OCI-LY3 (cell line): Measurements from ENCODE around the gene RASGRF2.

Experiments
- EZH2phosphoT487 ChIP-seq: fragments of 200-600 bp; shearing (Covaris generic); IDR thresholded peaks from 2 replicates; pipeline ENCODE4 v1.6.1; 2018; ENCODE audit warnings: antibody characterized with exemption, mixed run types, low read depth
- TF ChIP-seq, protein P1 (sequence below): fragments of 200-600, 300-600 bp; sonication (generic); IDR thresholded peaks from 2 replicates; pipeline ENCODE4 v1.5.1; 2014; ENCODE audit warnings: antibody characterized with exemption, low read length, low read depth

DNA sequence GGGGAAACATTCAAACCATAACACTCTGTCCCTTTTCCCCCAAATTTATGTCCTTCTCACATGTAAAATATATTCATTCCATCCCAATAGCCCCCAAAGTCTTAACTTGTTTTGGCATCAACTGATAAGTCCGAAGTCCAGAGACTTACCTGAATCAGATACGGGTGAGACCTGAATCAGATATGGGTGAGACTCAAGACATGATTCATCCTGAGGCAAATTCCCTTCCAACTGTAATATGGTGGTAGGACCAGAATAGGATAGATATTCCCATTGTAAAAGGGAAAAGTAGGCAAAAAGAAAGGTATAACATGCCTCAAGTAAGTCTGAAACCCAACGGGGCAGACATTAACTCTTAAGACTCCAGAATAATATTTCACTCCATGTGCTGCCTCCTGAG is 157.4 kb downstream of the RASGRF2 start:
- TF ChIP-seq, protein P1, sequence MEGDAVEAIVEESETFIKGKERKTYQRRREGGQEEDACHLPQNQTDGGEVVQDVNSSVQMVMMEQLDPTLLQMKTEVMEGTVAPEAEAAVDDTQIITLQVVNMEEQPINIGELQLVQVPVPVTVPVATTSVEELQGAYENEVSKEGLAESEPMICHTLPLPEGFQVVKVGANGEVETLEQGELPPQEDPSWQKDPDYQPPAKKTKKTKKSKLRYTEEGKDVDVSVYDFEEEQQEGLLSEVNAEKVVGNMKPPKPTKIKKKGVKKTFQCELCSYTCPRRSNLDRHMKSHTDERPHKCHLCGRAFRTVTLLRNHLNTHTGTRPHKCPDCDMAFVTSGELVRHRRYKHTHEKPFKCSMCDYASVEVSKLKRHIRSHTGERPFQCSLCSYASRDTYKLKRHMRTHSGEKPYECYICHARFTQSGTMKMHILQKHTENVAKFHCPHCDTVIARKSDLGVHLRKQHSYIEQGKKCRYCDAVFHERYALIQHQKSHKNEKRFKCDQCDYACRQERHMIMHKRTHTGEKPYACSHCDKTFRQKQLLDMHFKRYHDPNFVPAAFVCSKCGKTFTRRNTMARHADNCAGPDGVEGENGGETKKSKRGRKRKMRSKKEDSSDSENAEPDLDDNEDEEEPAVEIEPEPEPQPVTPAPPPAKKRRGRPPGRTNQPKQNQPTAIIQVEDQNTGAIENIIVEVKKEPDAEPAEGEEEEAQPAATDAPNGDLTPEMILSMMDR: no peak
- no peak for TF ChIP-seq EZH2phosphoT487
